ENCODE results near the gene PLEKHG3.

PLEKHG3 gene

GRCh38 chr14:64708148-64709004 is 4.2 kb downstream of the PLEKHG3 start:
- DNase-seq, result no peak

- DNase-seq, result no peak
Measured at GRCh38 chr14:64709126-64709525, 4.9 kb downstream of the PLEKHG3 start.

- DNase-seq, result no peak
Measured at GRCh38 chr14:64711039-64711438, 6.8 kb downstream of the PLEKHG3 start.

GRCh38 chr14:64713677-64714076 is 9.5 kb downstream of the PLEKHG3 start:
- no peak for DNase-seq

GRCh38 chr14:64714432-64715025 is 10.3 kb downstream of the PLEKHG3 start:
- DNase-seq, result no peak

GRCh38 chr14:64715146-64715627 is 11.0 kb downstream of the PLEKHG3 start:
- DNase-seq, result no peak

GRCh38 chr14:64715628-64716412 is 11.6 kb downstream of the PLEKHG3 start:
- DNase-seq, result no peak

- no peak for DNase-seq
Measured at GRCh38 chr14:64717870-64718269, 13.6 kb downstream of the PLEKHG3 start.

- DNase-seq, result no peak
Measured at GRCh38 chr14:64718762-64719161, 14.5 kb downstream of the PLEKHG3 start.

GRCh38 chr14:64719601-64720000 is 15.4 kb downstream of the PLEKHG3 start:
- no peak for DNase-seq

- DNase-seq, result no peak
Measured at GRCh38 chr14:64720131-64720576, 15.9 kb downstream of the PLEKHG3 start.

- DNase-seq, result no peak
Measured at GRCh38 chr14:64721391-64721791, 17.2 kb downstream of the PLEKHG3 start.

- no peak for DNase-seq
Measured at GRCh38 chr14:64721899-64722298, 17.7 kb downstream of the PLEKHG3 start.

- no peak for DNase-seq
Measured at GRCh38 chr14:64722842-64723447, 18.7 kb downstream of the PLEKHG3 start.

GRCh38 chr14:64723691-64724577 is 19.7 kb downstream of the PLEKHG3 start:
- DNase-seq, result no peak

GRCh38 chr14:64724578-64724930 is 20.3 kb downstream of the PLEKHG3 start:
- no peak for DNase-seq

- no peak for DNase-seq
Measured at GRCh38 chr14:64725261-64725815, 21.1 kb downstream of the PLEKHG3 start.

GRCh38 chr14:64725879-64726584 is 21.8 kb downstream of the PLEKHG3 start:
- DNase-seq, result no peak

GRCh38 chr14:64726585-64726890 is 22.3 kb downstream of the PLEKHG3 start:
- DNase-seq, result no peak

GRCh38 chr14:64727551-64728071 is 23.4 kb downstream of the PLEKHG3 start:
- no peak for DNase-seq

- no peak for DNase-seq
Measured at GRCh38 chr14:64728106-64728505, 23.9 kb downstream of the PLEKHG3 start.

Measured in activated T-cell treated with anti-CD3 and anti-CD28 coated beads for 4 hours (primary cell).